Neural progenitor cell (in vitro differentiated cells): ENCODE results near the gene BRD1. TPM values are rescaled to one million over a fixed set of nuclear protein-coding genes. Genes with fewer than 3 reads are reported as not detected.

Source experiments
- DNase-seq: peaks from one replicate; pipeline ENCODE4 v3.0.0-alpha.2; 2016; ENCODE audit warnings: low spot score
- H2AFZ ChIP-seq: fragments of 200-600 bp; sonication (generic); replicated peaks from 2 replicates; pipeline ENCODE4 v1.6.1; 2016; ENCODE audit warnings: antibody characterized with exemption
- H3F3A ChIP-seq: fragments of 200-600 bp; sonication (generic); 2 replicates; pipeline ENCODE4 v1.6.1; 2016; ENCODE audit warnings: antibody characterized with exemption, low read depth
- H3K27ac ChIP-seq: fragments of 200-600 bp; sonication (generic); 2 replicates; pipeline ENCODE4 v1.5.1; 2016; ENCODE audit warnings: mild to moderate bottlenecking
- H3K27me3 ChIP-seq: fragments of 200-600 bp; sonication (generic); 2 replicates; pipeline ENCODE4 v1.6.1; 2016; ENCODE audit warnings: mild to moderate bottlenecking, moderate library complexity
- H3K36me3 ChIP-seq: fragments of 200-600 bp; sonication (generic); 2 replicates; pipeline ENCODE4 v1.5.1; 2016
- H3K4me1 ChIP-seq: fragments of 200-600 bp; sonication (generic); 2 replicates; pipeline ENCODE4 v1.6.1; 2016; ENCODE audit warnings: mixed run types
- H3K4me2 ChIP-seq: fragments of 200-600 bp; sonication (generic); 2 replicates; pipeline ENCODE4 v1.6.1; 2016
- H3K4me3 ChIP-seq: fragments of 200-600 bp; sonication (generic); 2 replicates; pipeline ENCODE4 v1.5.1; 2016
- H3K79me2 ChIP-seq: fragments of 200-600 bp; sonication (generic); 2 replicates; pipeline ENCODE4 v1.6.1; 2016; ENCODE audit warnings: low read depth
- H3K9ac ChIP-seq: fragments of 200-600 bp; sonication (generic); 2 replicates; pipeline ENCODE4 v1.6.1; 2016
- H3K9me3 ChIP-seq: fragments of 200-600 bp; sonication (generic); 2 replicates; pipeline ENCODE4 v1.5.1; 2016; ENCODE audit warnings: low read depth
- H4K20me1 ChIP-seq: fragments of 200-600 bp; sonication (generic); 2 replicates; pipeline ENCODE4 v1.6.1; 2016; ENCODE audit warnings: low read depth
- H3K27ac Mint-ChIP-seq: 3 replicates; pipeline ENCODE4 v1.8.0; 2021; ENCODE audit warnings: mixed read lengths
- H3K27me3 Mint-ChIP-seq: 2 replicates; pipeline ENCODE4 v1.8.0; 2022; ENCODE audit warnings: low read depth, mild to moderate bottlenecking, inconsistent platforms, moderate library complexity, mixed read lengths; ENCODE audit not compliant: insufficient read depth
- H3K36me3 Mint-ChIP-seq: 3 replicates; pipeline ENCODE4 v1.8.0; 2021; ENCODE audit warnings: mixed read lengths
- H3K4me1 Mint-ChIP-seq: 3 replicates; pipeline ENCODE4 v1.8.0; 2021; ENCODE audit warnings: mixed read lengths
- H3K4me3 Mint-ChIP-seq: 3 replicates; pipeline ENCODE4 v1.8.0; 2021; ENCODE audit warnings: mild to moderate bottlenecking, moderate library complexity, mixed read lengths
- H3K9me3 Mint-ChIP-seq: 3 replicates; pipeline ENCODE4 v1.8.0; 2020; ENCODE audit warnings: mixed read lengths
- CTCF ChIP-seq: fragments of 200-600 bp; sonication (generic); IDR thresholded peaks from 2 replicates; pipeline ENCODE4 v1.5.1; 2017; ENCODE audit warnings: antibody characterized with exemption, mild to moderate bottlenecking
- EZH2 ChIP-seq: fragments of 200-600 bp; sonication (generic); IDR thresholded peaks from 2 replicates; pipeline ENCODE4 v1.6.1; 2017; ENCODE audit warnings: antibody characterized with exemption, mild to moderate bottlenecking, moderate library complexity
- EZH2phosphoT487 ChIP-seq: fragments of 200-600 bp; sonication (generic); IDR thresholded peaks from 2 replicates; pipeline ENCODE4 v1.6.1; 2017; ENCODE audit warnings: antibody characterized with exemption
- total RNA-seq: library from RNA; depleted of rRNA; stranded (reverse); fragments of >200 nt; gene quantifications from 2 replicates; pipeline ENCODE4 v1.2.3, GENCODE V29; 2015; ENCODE audit warnings: low replicate concordance

Gene BRD1
- total RNA-seq, 1 donor from 2014 or later = 31.2 TPM

- Histone ChIP-seq H3K79me2 (peaks cover 100% of the 10 kb centered on the region), H3F3A (no peaks in the 10 kb centered on the region), H3K27ac (no peak overlapping the region), H3K9ac (no peak overlapping the region), H3K4me2 (no peak overlapping the region), H4K20me1 (peaks cover 100% of the 10 kb centered on the region), H3K27me3 (no peaks in the 10 kb centered on the region), H3K4me1 (no peaks in the 10 kb centered on the region), H3K36me3 (peaks cover 4% of the 10 kb centered on the region), H3K4me3 (no peak overlapping the region), H2AFZ (no peak overlapping the region), H3K9me3 (no peaks in the 10 kb centered on the region)
- Mint-ChIP-seq H3K4me3 (no peak overlapping the region), H3K4me1 (no peaks in the 10 kb centered on the region), H3K36me3 (peaks cover 64% of the 10 kb centered on the region), H3K27me3 (peaks cover 6% of the 10 kb centered on the region), H3K9me3 (peaks cover 22% of the 10 kb centered on the region), H3K27ac (no peak overlapping the region)
- TF ChIP-seq CTCF = no peak
- TF ChIP-seq EZH2phosphoT487 = no peak
- TF ChIP-seq EZH2 = no peak
- DNase-seq = no peak
Observed at GRCh38 chr22:49810363-49811019, 17.2 kb downstream of the BRD1 start.

GRCh38 chr22:49807780-49808708, 19.6 kb downstream of the BRD1 start:
- peaks cover 100% of the 10 kb centered on the region for H3K79me2 ChIP-seq
- no peaks in the 10 kb centered on the region for H3K9me3 ChIP-seq
- no peak for TF ChIP-seq EZH2
- no peak for TF ChIP-seq CTCF
- no peak for TF ChIP-seq EZH2phosphoT487
- no peaks in the 10 kb centered on the region for H3K4me1 ChIP-seq
- H2AFZ ChIP-seq = no peak overlapping the region
- Mint-ChIP-seq H3K27me3 (peaks cover 4% of the 10 kb centered on the region), H3K27ac (no peak overlapping the region), H3K36me3 (peaks cover 60% of the 10 kb centered on the region), H3K4me1 (no peaks in the 10 kb centered on the region), H3K4me3 (no peak overlapping the region), H3K9me3 (peaks cover 22% of the 10 kb centered on the region)
- H3K27ac ChIP-seq = no peak overlapping the region
- H3K36me3 ChIP-seq = peaks cover 4% of the 10 kb centered on the region
- no peaks in the 10 kb centered on the region for H3F3A ChIP-seq
- no peak overlapping the region for H3K9ac ChIP-seq
- H3K4me3 ChIP-seq = no peak overlapping the region
- DNase-seq = no peak
- no peaks in the 10 kb centered on the region for H3K27me3 ChIP-seq
- peaks cover 100% of the 10 kb centered on the region for H4K20me1 ChIP-seq
- H3K4me2 ChIP-seq = no peak overlapping the region

GRCh38 chr22:49807129-49807528, 20.5 kb downstream of the BRD1 start:
- no peak for DNase-seq
- peaks cover 96% of the 10 kb centered on the region for H4K20me1 ChIP-seq

More at GRCh38 chr22:49807129-49807528, 20.5 kb downstream of the BRD1 start:
- no peaks in the 10 kb centered on the region for H3K4me1 ChIP-seq
- peaks cover 97% of the 10 kb centered on the region for H3K79me2 ChIP-seq
- peaks cover 4% of the 10 kb centered on the region for H3K36me3 ChIP-seq
- H3K9ac ChIP-seq = no peak overlapping the region
- Mint-ChIP-seq H3K36me3 (peaks cover 52% of the 10 kb centered on the region), H3K9me3 (peaks cover 22% of the 10 kb centered on the region), H3K4me3 (no peak overlapping the region), H3K27me3 (peaks cover 4% of the 10 kb centered on the region), H3K27ac (no peak overlapping the region), H3K4me1 (no peaks in the 10 kb centered on the region)
- no peak overlapping the region for H2AFZ ChIP-seq
- H3K27ac ChIP-seq = no peak overlapping the region
- H3K4me3 ChIP-seq = no peak overlapping the region
- H3K27me3 ChIP-seq = no peaks in the 10 kb centered on the region
- H3F3A ChIP-seq = no peaks in the 10 kb centered on the region
- TF ChIP-seq EZH2phosphoT487 = no peak
- H3K9me3 ChIP-seq = no peaks in the 10 kb centered on the region
- H3K4me2 ChIP-seq = no peak overlapping the region
